Kidney (tissue), 14 donors: ENCODE results near the gene LRRC1. TPM values are rescaled to one million over a fixed set of nuclear protein-coding genes. Genes with fewer than 3 reads are reported as not detected.

Experiments used
- DNase-seq, 5 donors: peaks; one replicate each; pipeline ENCODE4 v3.0.0-alpha.2; 2013 to 2020
- FAIRE-seq: peaks from 2 replicates; lab custom pipeline; 2012; peaks lifted over from hg19 to GRCh38; lab: Jason Lieb, UNC
- H3K27ac ChIP-seq, 2 donors: one replicate each; pipeline ENCODE4 v1.7.0; 2013; ENCODE audit warnings: low read depth in 2 of 2, low read length in 2 of 2, inconsistent platforms in 1 of 2
- H3K27me3 ChIP-seq: one replicate; pipeline ENCODE4 v1.7.1; 2013; ENCODE audit warnings: low read length, inconsistent platforms; ENCODE audit not compliant: control insufficient read depth, insufficient read depth
- H3K36me3 ChIP-seq, 3 donors: one replicate each; pipeline versions ENCODE4 v1.7.0 to v1.7.1; 2013; ENCODE audit warnings: low read length in 3 of 3, control low read depth in 1 of 3, inconsistent platforms in 1 of 3; ENCODE audit not compliant: insufficient read depth in 3 of 3, control insufficient read depth in 2 of 3
- H3K4me1 ChIP-seq, 3 donors: one replicate each; pipeline versions ENCODE4 v1.7.0 to v1.7.1; 2013; ENCODE audit warnings: low read length in 3 of 3, inconsistent platforms in 1 of 3, low read depth in 1 of 3; ENCODE audit not compliant: control insufficient read depth in 2 of 3, insufficient read depth in 2 of 3
- H3K4me3 ChIP-seq, 3 donors: one replicate each; pipeline versions ENCODE4 v1.7.0 to v1.8.1; 2013; ENCODE audit warnings: low read length in 3 of 3, control low read depth in 1 of 3, inconsistent platforms in 1 of 3
- H3K9ac ChIP-seq, 3 donors: one replicate each; pipeline versions ENCODE4 v1.7.0 to v1.7.1; 2013; ENCODE audit warnings: low read length in 3 of 3, control low read depth in 1 of 3, inconsistent platforms in 1 of 3
- H3K9me3 ChIP-seq, 3 donors: one replicate each; pipeline versions ENCODE4 v1.7.0 to v1.7.1; 2013; ENCODE audit warnings: low read length in 3 of 3, control low read depth in 1 of 3, inconsistent platforms in 1 of 3; ENCODE audit not compliant: control insufficient read depth in 2 of 3, insufficient read depth in 1 of 3
- CTCF ChIP-seq: IDR thresholded peaks from 3 replicates; pipeline ENCODE4 v1.5.1; 2012; ENCODE audit warnings: mild to moderate bottlenecking, moderate library complexity, borderline replicate concordance; ENCODE audit not compliant: insufficient read depth; ENCODE audit errors: extremely low read depth
- intact Hi-C: fragments of 100-400 bp; cut with DNase I; formaldehyde crosslinking; loops from one replicate; pipeline ENCODE4 v1.11.1; 2022
- polyA plus RNA-seq: library from polyadenylated mRNA; stranded (reverse); fragments of 350-450 nt; fragmentation: Illumina TruSeq; extraction: RNeasy Lipid Tissue Mini Kit (QIAGEN cat#74804); gene quantifications from one replicate; pipeline ENCODE4 v1.2.3, GENCODE V29; 2014; ENCODE audit warnings: low read depth, low replicate concordance; ENCODE audit not compliant: insufficient read depth
- total RNA-seq: library from RNA; stranded (reverse); fragmentation: NEBNext Ultra II Directional; extraction: Animal tissue kit (Norgen Biotek cat#: 25700); gene quantifications from one replicate; pipeline ENCODE4 v1.2.1, GENCODE V29; 2021
- donor health status: control.
- donor health status: control.
- donor health status: control.
- donor health status: control.
- donor health status: control.
- donor health status: DM: yes; HTN: yes; CAD: no.
- donor health status: Normal renal cell carcinoma (clear cell type).

LRRC1 gene
- total and polyA plus RNA-seq, 2 donors from 2014 or later, result 7.8 to 12.6 TPM

DNA sequence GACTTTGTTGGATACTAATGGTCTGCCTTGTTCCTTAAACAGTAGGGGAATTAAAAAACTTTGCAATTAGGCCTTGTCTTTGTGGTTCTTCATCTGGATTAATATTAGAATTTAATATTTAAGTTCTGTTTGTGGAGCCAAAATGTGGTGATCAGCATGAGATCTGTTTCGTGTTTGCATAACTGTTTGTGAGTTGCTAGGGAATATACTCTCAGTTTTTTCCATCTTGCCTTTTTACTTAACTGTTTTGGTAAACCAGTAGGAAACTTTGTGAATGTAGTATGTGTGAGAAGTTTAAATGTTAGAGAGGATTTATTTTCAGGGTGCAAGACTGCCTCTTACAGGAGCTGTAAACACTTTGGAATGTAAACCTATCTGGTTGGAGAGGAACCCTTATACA lies 35.6 kb downstream of the LRRC1 start:
- no peak overlapping the region for H3K9ac ChIP-seq
- no peaks in the 10 kb centered on the region for H3K27me3 ChIP-seq
- FAIRE-seq (no peak), DNase-seq (no peak)
- H3K9me3 ChIP-seq, result no peaks in the 10 kb centered on the region
- H3K27ac ChIP-seq, result no peak overlapping the region
- peaks cover 0 to 3% (median 0%) of the 10 kb centered on the region in 3 donors for H3K4me1 ChIP-seq
- no peaks in the 10 kb centered on the region for H3K36me3 ChIP-seq
- H3K4me3 ChIP-seq, result no peak overlapping the region
- no peak for TF ChIP-seq CTCF
- intact Hi-C loops, result no loop called here

- TF ChIP-seq CTCF, result no peak
- Histone ChIP-seq H3K36me3 (no peaks in the 10 kb centered on the region), H3K27me3 (no peaks in the 10 kb centered on the region), H3K9ac (no peak overlapping the region), H3K27ac (no peak overlapping the region), H3K4me3 (no peak overlapping the region), H3K9me3 (no peaks in the 10 kb centered on the region), H3K4me1 (peaks cover 0 to 3% (median 0%) of the 10 kb centered on the region in 3 donors)
- DNase-seq, result no peak
- intact Hi-C loops, result no loop called here
- FAIRE-seq, result no peak
Observed at GRCh38 chr6:53831081-53831869, 36.5 kb downstream of the LRRC1 start.

DNA sequence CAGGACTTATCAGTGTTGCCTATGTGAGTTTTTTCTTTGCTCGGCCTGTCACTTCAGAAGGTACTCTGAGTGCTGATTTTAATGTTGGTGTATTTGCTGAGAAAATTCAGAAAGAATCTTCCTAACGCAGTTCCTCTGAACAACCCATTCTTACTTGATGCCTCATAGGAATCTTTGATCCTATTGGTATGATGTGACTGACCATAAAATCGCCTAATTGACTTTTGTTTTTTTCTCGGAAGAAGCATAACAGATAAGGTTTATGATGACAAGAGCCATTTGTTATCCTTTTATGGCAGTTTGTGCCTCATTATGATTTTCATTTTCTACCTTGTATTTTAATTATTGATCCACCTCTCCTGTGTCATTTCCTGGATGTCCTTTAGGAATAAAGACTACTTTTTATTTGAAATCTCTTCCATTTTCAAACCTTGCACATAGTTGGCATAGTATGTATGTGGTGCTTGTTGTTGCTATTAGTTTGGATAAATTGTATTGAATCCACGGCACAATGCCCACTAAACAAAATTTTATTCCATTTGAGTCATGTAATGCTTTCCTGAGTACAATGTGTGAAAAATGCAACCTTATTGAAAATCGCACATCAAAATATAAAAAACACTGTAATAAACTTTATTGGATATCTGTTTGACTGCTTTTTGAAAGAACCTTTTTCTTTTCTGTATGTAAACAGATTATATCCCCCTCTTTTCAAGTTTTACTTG lies 37.3 kb downstream of the LRRC1 start:
- no peak for TF ChIP-seq CTCF
- intact Hi-C loops, result no loop called here
- Histone ChIP-seq H3K4me1 (peaks cover 0 to 3% (median 0%) of the 10 kb centered on the region in 3 donors), H3K9me3 (no peaks in the 10 kb centered on the region), H3K36me3 (no peaks in the 10 kb centered on the region), H3K9ac (no peak overlapping the region), H3K4me3 (no peak overlapping the region), H3K27me3 (no peaks in the 10 kb centered on the region), H3K27ac (no peak overlapping the region)
- FAIRE-seq, result no peak
- no peak for DNase-seq
